ENCODE data around the gene ZNF22. TPM values are rescaled to one million over a fixed set of nuclear protein-coding genes. Genes with fewer than 3 reads are reported as not detected.

The ZNF22 gene
- 23.1 and 25.6 TPM in 2 replicates for total RNA-seq

GRCh38 chr10:45000752-45001380, at the start of gene ZNF22:
ZNF22 (plus strand) TSS chr10:45000923; CDS start chr10:45003369, 2,446 bp downstream.
- peak within 1 kb of the TSS; percentile 96 for H3K27ac Mint-ChIP-seq
- intact Hi-C loops (cut with micrococcal nuclease): loop anchor here (1.0 to 10.0 kb wide), 7 partner anchors 26 to 1024 kb away; partner anchors contain the start of genes ALOX5, RASSF4 and ZFAND4
- peaks cover 34% of the 10 kb centered on the region for H3K4me1 Mint-ChIP-seq (ENCODE audit: low read depth)
- peak within 1 kb of the TSS; percentile 93 for H3K4me3 Mint-ChIP-seq
- DNase-seq (ENCODE audit: low spot score): peak; percentile 61
- H3K36me3 Mint-ChIP-seq (ENCODE audit: low read depth): peaks cover 42% of the 10 kb centered on the region
- H3K9me3 Mint-ChIP-seq: peaks cover 19% of the 10 kb centered on the region
- H3K27me3 Mint-ChIP-seq (ENCODE audit: insufficient read depth): peaks cover 7% of the 10 kb centered on the region

GRCh38 chr10:44951576-44952226, 49.0 kb upstream of the ZNF22 start:
- Mint-ChIP-seq H3K4me3 (no peak overlapping the region), H3K9me3 (no peaks in the 10 kb centered on the region), H3K27ac (no peak overlapping the region), H3K36me3 (ENCODE audit: low read depth) (peaks cover 5% of the 10 kb centered on the region), H3K27me3 (ENCODE audit: insufficient read depth) (no peaks in the 10 kb centered on the region), H3K4me1 (ENCODE audit: low read depth) (peaks cover 11% of the 10 kb centered on the region)
- DNase-seq (ENCODE audit: low spot score): no peak
- intact Hi-C loops (cut with micrococcal nuclease): no loop called here

DNA sequence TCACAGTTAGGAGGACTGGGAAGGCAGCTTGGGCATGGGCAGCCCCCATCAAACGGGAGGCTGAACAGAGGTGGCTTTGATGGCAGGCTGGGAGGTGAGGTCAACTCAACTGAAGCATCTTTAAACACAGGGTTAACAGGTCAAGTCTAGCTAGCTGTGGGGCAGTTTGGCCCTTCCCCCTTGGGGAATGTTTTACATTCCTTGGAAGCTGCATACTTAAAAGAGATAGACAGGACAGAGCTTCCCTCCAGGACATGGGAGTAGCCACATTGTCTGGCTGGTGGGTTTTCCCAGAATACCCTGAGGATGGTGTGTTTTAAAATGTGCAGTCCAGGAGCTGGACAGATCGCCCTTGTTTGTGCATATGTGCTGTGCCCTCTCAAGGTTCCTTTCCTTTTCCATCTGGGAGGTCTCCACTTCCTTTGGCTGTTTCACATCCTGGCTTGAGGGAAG, 47.9 kb upstream of the ZNF22 start:
- no peak for DNase-seq (ENCODE audit: low spot score)
- Mint-ChIP-seq H3K36me3 (ENCODE audit: low read depth) (peaks cover 7% of the 10 kb centered on the region), H3K4me3 (no peak overlapping the region), H3K4me1 (ENCODE audit: low read depth) (peaks cover 7% of the 10 kb centered on the region), H3K27ac (no peak overlapping the region), H3K27me3 (ENCODE audit: insufficient read depth) (no peaks in the 10 kb centered on the region), H3K9me3 (no peaks in the 10 kb centered on the region)
- intact Hi-C loops (cut with micrococcal nuclease): no loop called here

DNA sequence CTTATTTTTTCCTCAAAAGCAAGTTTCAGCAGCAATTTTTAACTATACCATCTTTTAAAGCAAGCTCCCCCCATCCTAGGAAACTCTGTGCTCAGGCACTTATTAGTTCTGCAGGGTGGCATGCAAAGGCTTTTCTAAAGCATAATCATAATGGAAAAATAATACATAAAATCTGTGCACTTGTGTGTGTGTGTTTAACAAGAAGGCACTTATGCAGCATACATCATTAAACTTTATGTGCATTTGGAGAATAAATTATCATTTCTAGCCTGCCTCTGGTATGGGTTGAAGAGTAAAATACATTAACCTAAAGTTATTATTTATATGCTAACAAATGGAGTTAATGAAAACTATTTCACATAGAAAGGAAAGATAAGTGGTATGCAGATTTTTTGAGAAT, 46.7 kb upstream of the ZNF22 start:
- Mint-ChIP-seq H3K36me3 (ENCODE audit: low read depth) (peaks cover 7% of the 10 kb centered on the region), H3K27me3 (ENCODE audit: insufficient read depth) (no peaks in the 10 kb centered on the region), H3K27ac (no peak overlapping the region), H3K9me3 (no peaks in the 10 kb centered on the region), H3K4me3 (no peak overlapping the region), H3K4me1 (ENCODE audit: low read depth) (peaks cover 13% of the 10 kb centered on the region)
- intact Hi-C loops (cut with micrococcal nuclease): no loop called here
- no peak for DNase-seq (ENCODE audit: low spot score)

- H3K36me3 Mint-ChIP-seq (ENCODE audit: low read depth): peaks cover 7% of the 10 kb centered on the region
- peak overlapping the region; percentile 21 for H3K4me3 Mint-ChIP-seq
- no peaks in the 10 kb centered on the region for H3K27me3 Mint-ChIP-seq (ENCODE audit: insufficient read depth)
- no peak for DNase-seq (ENCODE audit: low spot score)
- no peaks in the 10 kb centered on the region for H3K9me3 Mint-ChIP-seq
- H3K27ac Mint-ChIP-seq: no peak overlapping the region
- peaks cover 13% of the 10 kb centered on the region for H3K4me1 Mint-ChIP-seq (ENCODE audit: low read depth)
- intact Hi-C loops (cut with micrococcal nuclease): no loop called here
Observed at GRCh38 chr10:44954962-44955361, 45.8 kb upstream of the ZNF22 start.

- intact Hi-C loops (cut with micrococcal nuclease): no loop called here
- Mint-ChIP-seq H3K27ac (no peak overlapping the region), H3K36me3 (ENCODE audit: low read depth) (peaks cover 7% of the 10 kb centered on the region), H3K4me3 (no peak overlapping the region), H3K4me1 (ENCODE audit: low read depth) (peaks cover 19% of the 10 kb centered on the region), H3K9me3 (no peaks in the 10 kb centered on the region), H3K27me3 (ENCODE audit: insufficient read depth) (no peaks in the 10 kb centered on the region)
- no peak for DNase-seq (ENCODE audit: low spot score)
Observed at GRCh38 chr10:44955413-44956070, 45.2 kb upstream of the ZNF22 start.

- Mint-ChIP-seq H3K36me3 (ENCODE audit: low read depth) (peaks cover 7% of the 10 kb centered on the region), H3K27ac (no peak overlapping the region), H3K9me3 (no peaks in the 10 kb centered on the region), H3K4me3 (no peak overlapping the region), H3K27me3 (ENCODE audit: insufficient read depth) (no peaks in the 10 kb centered on the region), H3K4me1 (ENCODE audit: low read depth) (peaks cover 24% of the 10 kb centered on the region)
- no peak for DNase-seq (ENCODE audit: low spot score)
- intact Hi-C loops (cut with micrococcal nuclease): no loop called here
Observed at GRCh38 chr10:44956226-44956625, 44.5 kb upstream of the ZNF22 start.

DNA sequence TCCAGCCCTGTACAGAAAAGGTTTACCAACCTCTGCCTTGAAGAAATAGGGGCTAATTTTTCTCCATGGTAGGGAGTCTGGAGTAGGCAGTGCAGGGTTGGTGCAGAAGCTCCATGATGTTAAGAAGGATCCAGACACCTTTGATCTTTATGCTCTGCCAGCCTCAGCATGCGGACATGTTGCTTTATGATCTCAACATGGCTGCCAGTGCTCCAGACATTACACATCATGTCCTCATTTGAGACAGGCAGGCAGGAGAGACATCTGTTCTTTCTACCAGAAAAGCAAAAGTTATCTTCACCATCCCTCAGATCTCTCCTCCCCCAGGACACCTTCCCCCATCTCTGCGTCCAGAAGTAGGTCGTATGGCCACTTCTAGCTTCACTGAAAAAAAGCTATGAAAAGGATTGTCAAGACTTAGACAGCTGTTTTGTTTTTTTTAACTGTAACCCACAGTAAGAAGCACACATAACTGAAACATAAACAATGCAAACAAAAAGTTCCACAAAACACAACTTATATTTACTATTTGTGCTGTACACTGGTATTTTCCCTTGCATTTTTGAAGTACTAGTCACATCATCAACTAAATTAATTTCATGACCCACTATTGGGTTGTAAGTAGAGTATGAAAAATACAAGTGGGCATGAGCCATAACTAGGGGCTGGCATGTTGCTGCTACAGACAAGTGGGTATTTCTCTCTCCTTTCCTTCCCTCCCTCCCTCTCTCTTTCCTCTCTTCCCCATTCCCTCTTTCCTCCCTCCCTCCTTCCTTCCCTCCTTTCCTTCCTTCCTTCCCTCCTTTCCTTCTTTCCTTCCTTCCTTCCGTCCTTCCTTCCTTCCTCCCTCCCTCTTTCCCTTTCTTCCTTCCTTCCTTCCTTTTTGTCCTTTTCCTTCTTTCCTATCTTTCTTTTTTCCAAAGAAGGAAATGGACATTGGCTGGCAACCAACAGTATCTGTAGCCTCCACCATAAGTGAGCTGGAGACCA, 43.7 kb upstream of the ZNF22 start:
- Mint-ChIP-seq H3K4me1 (ENCODE audit: low read depth) (peaks cover 24% of the 10 kb centered on the region), H3K27ac (no peak overlapping the region), H3K27me3 (ENCODE audit: insufficient read depth) (no peaks in the 10 kb centered on the region), H3K4me3 (peak overlapping the region; percentile 87), H3K9me3 (no peaks in the 10 kb centered on the region), H3K36me3 (ENCODE audit: low read depth) (peaks cover 7% of the 10 kb centered on the region)
- intact Hi-C loops (cut with micrococcal nuclease): no loop called here
- no peak for DNase-seq (ENCODE audit: low spot score)

GRCh38 chr10:44958196-44958897, 42.4 kb upstream of the ZNF22 start:
- peaks cover 7% of the 10 kb centered on the region for H3K36me3 Mint-ChIP-seq (ENCODE audit: low read depth)
- DNase-seq (ENCODE audit: low spot score): no peak
- H3K27me3 Mint-ChIP-seq (ENCODE audit: insufficient read depth): no peaks in the 10 kb centered on the region
- H3K4me1 Mint-ChIP-seq (ENCODE audit: low read depth): peaks cover 24% of the 10 kb centered on the region
- no peaks in the 10 kb centered on the region for H3K9me3 Mint-ChIP-seq
- H3K27ac Mint-ChIP-seq: peak overlapping the region; percentile 73
- H3K4me3 Mint-ChIP-seq: peak overlapping the region; percentile 87
- intact Hi-C loops (cut with micrococcal nuclease): loop anchor here (2.0 kb wide), 1 partner anchor 26 kb away; no protein-coding TSS in a partner anchor

DNA sequence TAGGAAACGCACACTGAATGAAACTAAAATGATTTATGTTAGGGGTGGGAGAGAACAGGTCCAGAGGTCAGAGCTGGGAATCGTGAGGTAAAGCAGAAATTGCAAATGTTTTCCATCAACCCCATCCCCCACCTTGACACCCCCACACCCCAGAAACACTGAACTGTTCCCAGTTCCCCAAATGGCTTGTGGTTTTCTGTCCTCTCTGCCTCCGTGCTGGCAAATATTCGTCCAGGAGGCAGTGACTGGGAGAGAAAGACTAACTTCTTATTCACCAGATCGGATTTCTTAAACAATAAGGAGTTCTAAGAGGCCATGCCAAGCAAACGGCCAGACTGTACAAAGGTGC, 41.9 kb upstream of the ZNF22 start:
- no peak for DNase-seq (ENCODE audit: low spot score)
- peak overlapping the region; percentile 73 for H3K27ac Mint-ChIP-seq
- H3K4me3 Mint-ChIP-seq: peak overlapping the region; percentile 87
- no peaks in the 10 kb centered on the region for H3K27me3 Mint-ChIP-seq (ENCODE audit: insufficient read depth)
- H3K4me1 Mint-ChIP-seq (ENCODE audit: low read depth): peaks cover 24% of the 10 kb centered on the region
- intact Hi-C loops (cut with micrococcal nuclease): loop anchor here (1.0 to 2.0 kb wide), 4 partner anchors 8 to 42 kb away; no protein-coding TSS in a partner anchor
- H3K9me3 Mint-ChIP-seq: no peaks in the 10 kb centered on the region
- H3K36me3 Mint-ChIP-seq (ENCODE audit: low read depth): peaks cover 7% of the 10 kb centered on the region

DNA sequence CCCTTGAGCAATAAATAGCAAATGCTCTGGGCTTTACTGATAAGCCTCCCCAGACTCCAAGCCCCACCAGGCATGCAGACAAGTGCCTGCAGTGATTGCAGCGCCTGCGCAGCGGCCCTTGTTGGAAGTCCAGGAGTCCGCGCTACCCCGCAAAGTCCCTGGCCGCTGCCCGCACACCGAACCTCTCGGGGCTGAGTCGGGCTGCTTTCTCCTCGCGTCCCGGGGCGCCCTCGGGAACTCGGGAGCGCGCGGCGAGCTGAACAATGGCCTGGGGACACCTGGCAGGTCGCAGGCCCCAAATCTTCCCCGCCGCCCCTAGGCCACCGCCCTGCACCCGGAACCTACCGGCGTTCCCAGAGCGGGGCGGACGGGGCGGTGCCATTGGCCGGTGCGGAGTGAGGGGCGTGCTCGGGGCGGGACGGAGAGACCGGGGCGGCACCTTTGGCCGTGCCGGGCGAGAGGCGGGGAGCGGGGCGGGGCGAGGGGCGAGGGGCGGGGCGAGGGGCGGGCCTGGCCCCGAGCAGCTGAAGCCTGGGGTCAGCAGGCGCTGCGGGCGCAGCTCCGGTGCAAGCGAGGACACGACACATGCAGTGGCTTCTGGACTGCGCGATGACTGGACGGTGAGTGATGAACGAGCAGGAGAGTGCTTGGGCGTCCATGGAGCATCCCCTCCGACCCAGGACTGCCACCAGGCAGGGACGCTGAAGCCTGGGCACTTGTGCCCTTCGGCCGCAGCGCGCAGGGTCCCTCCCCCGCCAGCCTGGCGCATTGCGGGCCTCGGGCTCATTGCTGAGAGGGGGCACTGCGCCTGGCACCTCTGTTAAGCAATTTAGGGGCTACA, 41.3 kb upstream of the ZNF22 start, which contains the start of gene RASSF4:
Gene RASSF4, plus strand, starts transcription at position 556 of the 841 bp plus-strand sequence. CDS start 10,401 bp downstream, outside the sequence.
- H3K36me3 Mint-ChIP-seq (ENCODE audit: low read depth): peaks cover 7% of the 10 kb centered on the region
- peak within 1 kb of the TSS; percentile 87 for H3K4me3 Mint-ChIP-seq
- peak; percentile 91 for DNase-seq (ENCODE audit: low spot score)
- no peaks in the 10 kb centered on the region for H3K27me3 Mint-ChIP-seq (ENCODE audit: insufficient read depth)
- no peaks in the 10 kb centered on the region for H3K9me3 Mint-ChIP-seq
- peaks cover 24% of the 10 kb centered on the region for H3K4me1 Mint-ChIP-seq (ENCODE audit: low read depth)
- H3K27ac Mint-ChIP-seq: peak within 1 kb of the TSS; percentile 73
- intact Hi-C loops (cut with micrococcal nuclease): loop anchor here (1.0 to 2.0 kb wide), 4 partner anchors 8 to 42 kb away; no protein-coding TSS in a partner anchor
